Right lobe of liver (tissue), 6 donors: ENCODE measurements around the gene GNB1. TPM values are rescaled to one million over a fixed set of nuclear protein-coding genes. Genes with fewer than 3 reads are reported as not detected.

Experiments used
- ATAC-seq, 4 donors: fragments of 200-7000 bp; cut with Tn5 transposase; one replicate each; pipeline ENCODE4 v1.9.1; 2020; ENCODE audit warnings: mild to moderate bottlenecking in 4 of 4, moderate library complexity in 4 of 4
- DNase-seq, 3 donors: peaks; one replicate each; pipeline ENCODE4 v3.0.0-alpha.2; 2020
- H3K27ac ChIP-seq, 3 donors: fragments of 200-600 bp; one replicate each; pipeline ENCODE4 v1.8.0; 2022
- H3K27me3 ChIP-seq, 2 donors: fragments of 200-600 bp; one replicate each; pipeline ENCODE4 v1.8.0; 2022
- H3K36me3 ChIP-seq, 4 donors: fragments of 200-600 bp; sonication (generic) in 1 of 4; one replicate each; pipeline versions ENCODE4 v1.5.1 to v1.8.0; 2017 to 2022; ENCODE audit warnings: control low read depth in 1 of 4
- H3K4me1 ChIP-seq, 4 donors: fragments of 200-600 bp; sonication (generic) in 1 of 4; one replicate each; pipeline versions ENCODE4 v1.5.1 to v1.8.0; 2017 to 2022; ENCODE audit warnings: control low read depth in 1 of 4
- H3K4me3 ChIP-seq, 3 donors: fragments of 200-600 bp; one replicate each; pipeline ENCODE4 v1.8.0; 2022
- H3K9me3 ChIP-seq, 4 donors: fragments of 200-600 bp; sonication (generic) in 1 of 4; one replicate each; pipeline versions ENCODE4 v1.5.1 to v1.8.0; 2017 to 2022; ENCODE audit warnings: control low read depth in 1 of 4
- POLR2A ChIP-seq: fragments of 450-650 bp; IDR thresholded peaks from one replicate; pipeline ENCODE4 v1.6.1; 2017; ENCODE audit warnings: antibody characterized with exemption, mild to moderate bottlenecking
- WGBS: methylation state at CpG from one replicate; pipeline ENCODE4 v1.1.6; 2018; ENCODE audit warnings: low coverage, low lambda C conversion rate; ENCODE audit not compliant: insufficient coverage; ENCODE audit errors: missing lambda C conversion rate; 5-methylcytosine and 5-hydroxymethylcytosine counted together
- intact Hi-C, 2 donors: fragments of 100-400 bp; cut with DNase I; formaldehyde crosslinking; loops; one replicate each; pipeline versions ENCODE4 v1.11.2 to v1.14.1; 2022
- total RNA-seq, 6 experiments: library from RNA; depleted of rRNA in 2 of 6; stranded (reverse); fragments of >200 nt in 2 of 6; fragmentation: NEBNext Ultra II Directional in 3 of 6; extraction: Animal tissue kit (Norgen Biotek cat#: 25700) in 3 of 6; gene quantifications; one replicate each; pipeline versions ENCODE4 v1.1.0 to v1.2.4, GENCODE V29; 2016 to 2023
- TF ChIP-seq, protein P1 (sequence below), 4 donors: fragments of 200-600 bp in 3 of 4; fragments of 450-650 bp in 1 of 4; IDR thresholded peaks; one replicate each; pipeline versions ENCODE4 v1.5.1 to v1.8.0; 2016 to 2022; ENCODE audit warnings: antibody characterized with exemption in 4 of 4, mild to moderate bottlenecking in 2 of 4
- donor health status: DM: no; HTN: yes; CAD: no.
- donor health status: DM: no; HTN: no; CAD: no.
- donor health status: DM: no; HTN: no; CAD: no.
- donor health status: DM: no; HTN: yes; CAD: no.
- donor health status: DM: no; HTN: yes; CAD: no.

Gene GNB1
- total RNA-seq, 6 experiments from 2014 or later, result 85.9 to 147 (median 104) TPM

DNA sequence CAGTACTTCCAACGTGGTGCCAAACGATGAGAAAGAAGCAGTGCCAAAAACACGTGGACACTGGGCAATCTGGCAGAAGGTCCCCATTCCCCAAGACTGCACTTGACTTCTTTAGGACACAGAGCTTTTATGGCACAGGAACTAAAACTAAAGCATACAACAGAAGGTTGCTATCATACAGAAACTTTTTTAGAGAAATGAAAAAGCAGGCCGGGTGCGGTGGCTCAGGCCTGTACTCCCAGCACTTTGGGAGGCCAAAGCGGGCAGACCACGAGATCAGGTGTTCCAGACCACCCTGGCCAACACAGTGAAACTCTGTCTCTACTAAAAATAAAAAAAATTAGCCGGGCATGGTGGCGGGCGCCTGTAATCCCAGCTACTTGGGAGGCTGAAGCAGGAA is 43.0 kb downstream of the GNB1 start:
- TF ChIP-seq, protein P1, sequence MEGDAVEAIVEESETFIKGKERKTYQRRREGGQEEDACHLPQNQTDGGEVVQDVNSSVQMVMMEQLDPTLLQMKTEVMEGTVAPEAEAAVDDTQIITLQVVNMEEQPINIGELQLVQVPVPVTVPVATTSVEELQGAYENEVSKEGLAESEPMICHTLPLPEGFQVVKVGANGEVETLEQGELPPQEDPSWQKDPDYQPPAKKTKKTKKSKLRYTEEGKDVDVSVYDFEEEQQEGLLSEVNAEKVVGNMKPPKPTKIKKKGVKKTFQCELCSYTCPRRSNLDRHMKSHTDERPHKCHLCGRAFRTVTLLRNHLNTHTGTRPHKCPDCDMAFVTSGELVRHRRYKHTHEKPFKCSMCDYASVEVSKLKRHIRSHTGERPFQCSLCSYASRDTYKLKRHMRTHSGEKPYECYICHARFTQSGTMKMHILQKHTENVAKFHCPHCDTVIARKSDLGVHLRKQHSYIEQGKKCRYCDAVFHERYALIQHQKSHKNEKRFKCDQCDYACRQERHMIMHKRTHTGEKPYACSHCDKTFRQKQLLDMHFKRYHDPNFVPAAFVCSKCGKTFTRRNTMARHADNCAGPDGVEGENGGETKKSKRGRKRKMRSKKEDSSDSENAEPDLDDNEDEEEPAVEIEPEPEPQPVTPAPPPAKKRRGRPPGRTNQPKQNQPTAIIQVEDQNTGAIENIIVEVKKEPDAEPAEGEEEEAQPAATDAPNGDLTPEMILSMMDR (IDR thresholded peaks at IDR 0.05), result no peak
- TF ChIP-seq POLR2A, result no peak
- Histone ChIP-seq H3K36me3 (no peaks in the 10 kb centered on the region), H3K4me3 (no peak overlapping the region), H3K4me1 (peaks cover 0 to 15% (median 5%) of the 10 kb centered on the region in 4 donors), H3K27me3 (no peaks in the 10 kb centered on the region), H3K9me3 (no peaks in the 10 kb centered on the region), H3K27ac (no peak overlapping the region)
- WGBS, result 67% methylated on average over 9 of the region's 10 CpGs
- DNase-seq (no peak), ATAC-seq (peak in 1 of 4 donors; percentile 46)
- intact Hi-C loops, result no loop called here

DNA sequence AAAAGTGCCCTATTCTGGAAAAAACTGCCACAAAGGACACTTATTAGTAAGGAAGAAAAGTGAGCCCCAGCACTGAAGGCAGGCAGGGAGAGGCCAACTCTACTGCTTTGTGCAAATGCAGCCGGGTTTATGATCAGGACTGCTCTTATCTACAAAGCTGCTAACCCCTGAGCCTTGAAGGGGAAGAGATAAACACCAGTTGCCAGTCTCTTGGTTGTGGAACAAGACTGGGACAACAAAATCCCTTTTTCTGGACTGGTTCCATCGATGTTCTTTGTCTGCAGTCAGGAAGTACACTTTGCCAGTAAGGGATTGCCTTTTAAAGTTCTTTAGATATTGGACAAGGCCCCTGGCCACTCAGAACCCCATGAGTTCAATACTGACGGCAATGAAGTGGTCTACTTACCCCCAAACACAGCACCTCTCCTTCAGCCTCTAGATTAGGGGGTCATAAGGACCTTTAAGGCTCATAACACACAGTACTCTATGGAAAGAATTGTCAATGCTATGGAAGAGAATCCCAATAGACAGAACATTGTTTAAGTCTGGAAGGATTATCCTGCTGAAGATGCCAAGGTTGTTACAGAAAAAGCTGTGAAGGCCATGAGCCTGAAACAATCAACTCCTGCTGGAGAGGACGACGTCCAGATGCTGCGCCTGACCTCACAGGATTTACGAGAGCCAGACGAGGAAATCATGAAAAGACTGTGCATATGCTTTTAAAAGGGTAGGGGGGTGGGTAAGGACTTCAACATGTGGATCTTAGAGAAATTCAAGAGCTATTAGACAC is 43.6 kb downstream of the GNB1 start:
- 64% methylated on average over 8 of the region's 8 CpGs for WGBS
- H3K27ac ChIP-seq, result no peak overlapping the region

DNA sequence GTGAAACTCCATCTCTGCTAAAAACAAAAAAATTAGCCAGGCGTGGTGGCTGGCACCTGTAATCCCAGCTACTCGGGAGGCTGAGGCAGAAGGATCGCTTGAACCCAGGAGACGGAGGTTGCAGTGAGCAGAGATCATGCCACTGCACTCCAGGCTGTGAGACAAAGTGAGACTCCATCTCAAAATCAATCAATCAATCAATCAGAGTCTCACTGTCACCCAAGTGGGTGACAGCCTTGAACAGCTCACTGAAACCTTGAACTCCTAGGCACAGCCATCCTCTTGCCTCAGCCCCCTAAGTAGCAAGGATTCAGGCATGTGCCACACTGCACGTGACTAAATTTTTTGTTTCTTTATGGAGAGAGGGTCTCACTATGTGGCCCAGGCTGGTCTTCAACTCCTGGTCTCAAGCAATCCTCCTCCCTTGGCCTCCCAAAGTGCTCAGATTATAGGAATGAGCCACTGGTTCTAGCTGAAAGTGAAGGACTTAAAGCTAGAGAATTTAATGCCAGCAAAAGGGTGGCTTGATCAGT is 44.4 kb downstream of the GNB1 start:
- peaks cover 0 to 21% (median 7%) of the 10 kb centered on the region in 4 donors for H3K4me1 ChIP-seq
- intact Hi-C loops, result no loop called here
- DNase-seq, result no peak
- no peaks in the 10 kb centered on the region for H3K27me3 ChIP-seq
- H3K27ac ChIP-seq, result no peak overlapping the region
- H3K9me3 ChIP-seq, result no peaks in the 10 kb centered on the region
- no peaks in the 10 kb centered on the region for H3K36me3 ChIP-seq
- 100% methylated on average over 4 of the region's 5 CpGs for WGBS
- ATAC-seq, result no peak
- no peak overlapping the region for H3K4me3 ChIP-seq
- no peak for TF ChIP-seq POLR2A
- TF ChIP-seq, protein P1 (IDR thresholded peaks at IDR 0.05), result no peak

More for the DNA sequence above, 43.6 kb downstream of the GNB1 start:
- Histone ChIP-seq H3K4me3 (no peak overlapping the region), H3K27me3 (no peaks in the 10 kb centered on the region), H3K36me3 (no peaks in the 10 kb centered on the region), H3K9me3 (no peaks in the 10 kb centered on the region), H3K4me1 (peaks cover 0 to 21% (median 7%) of the 10 kb centered on the region in 4 donors)
- no peak for TF ChIP-seq POLR2A
- no peak for DNase-seq
- intact Hi-C loops, result no loop called here
- peak; percentile 35 to 71 (median 50) for ATAC-seq

DNA sequence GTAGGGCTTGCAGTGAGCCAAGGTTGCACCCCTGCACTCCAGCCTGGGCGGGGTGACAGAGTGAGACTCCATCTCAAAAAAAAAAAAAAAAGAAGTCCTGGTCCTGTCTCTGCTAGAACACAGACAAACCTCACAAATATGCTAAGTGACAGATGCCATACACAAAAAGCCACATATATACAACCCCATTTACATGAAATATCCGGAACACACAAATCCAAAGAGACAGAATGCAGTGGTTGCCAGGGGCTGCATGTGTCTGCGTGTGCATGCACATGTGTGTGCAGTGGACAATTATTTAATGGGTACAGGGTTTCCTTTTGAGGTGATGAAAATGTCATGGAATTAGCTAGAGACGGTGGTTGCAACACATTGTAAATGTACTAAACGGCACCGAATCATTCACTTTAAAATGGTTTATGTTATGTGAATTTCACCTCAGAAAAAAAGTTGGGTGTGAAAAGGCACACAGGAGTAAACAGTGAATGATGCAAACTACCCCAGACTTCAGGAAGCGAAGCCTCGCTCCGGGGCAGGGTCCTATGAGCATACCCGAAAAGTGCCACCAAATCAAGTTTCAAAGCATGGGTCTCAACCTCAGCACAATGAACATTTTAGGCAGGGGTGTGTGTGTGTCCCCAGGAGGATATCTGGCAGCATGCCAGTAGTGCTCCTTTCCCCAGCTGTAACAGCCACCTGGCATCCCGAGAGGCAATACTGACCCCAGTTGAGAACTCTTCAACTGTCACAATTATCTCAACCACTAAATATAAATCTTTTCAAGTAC is 48.3 kb downstream of the GNB1 start:
- no peak overlapping the region for H3K27ac ChIP-seq
- DNase-seq (peak in 1 of 3 donors; percentile 39), ATAC-seq (peak in 2 of 4 donors; percentile 13 to 36)
- WGBS, result 68% methylated on average over 11 of the region's 11 CpGs
- H3K27me3 ChIP-seq, result no peaks in the 10 kb centered on the region
- H3K4me1 ChIP-seq, result peaks cover 0 to 18% (median 7%) of the 10 kb centered on the region in 4 donors
- intact Hi-C loops, result no loop called here
- TF ChIP-seq, protein P1 (IDR thresholded peaks at IDR 0.05), result no peak
- TF ChIP-seq POLR2A, result no peak
- H3K36me3 ChIP-seq, result no peaks in the 10 kb centered on the region
- H3K4me3 ChIP-seq, result no peak overlapping the region
- H3K9me3 ChIP-seq, result no peaks in the 10 kb centered on the region
